Tibial nerve (tissue), 4 donors: ENCODE results near the gene DDX54.

Source experiments
- CTCF ChIP-seq, 5 experiments: fragments of 200-600 bp in 3 of 5; fragments of 450-650 bp in 2 of 5; sonication (generic) in 3 of 5; IDR thresholded peaks; one replicate each; pipeline ENCODE4 v1.5.1; 2016 to 2019; ENCODE audit warnings: antibody characterized with exemption in 5 of 5, mild to moderate bottlenecking in 3 of 5, moderate library complexity in 2 of 5
- EP300 ChIP-seq, 2 donors: sonication (generic); formaldehyde crosslinking; IDR thresholded peaks; one replicate each; pipeline ENCODE4 v1.6.1; 2017; ENCODE audit warnings: antibody characterized with exemption in 2 of 2, mild to moderate bottlenecking in 1 of 2

GRCh38 chr12:113221181-113221996 is 36.1 kb upstream of the DDX54 start, which contains the start of gene TPCN1:
- TF ChIP-seq CTCF (IDR thresholded peaks at IDR 0.05), result peak in 2 of 5 experiments; percentile 64 to 66
- peak; percentile 78 to 92 for TF ChIP-seq EP300 (IDR thresholded peaks at IDR 0.05)
